Peyer's patch (tissue), 4 donors: ENCODE measurements around the gene REEP2.
A peak's percentile ranks its signal among the peaks of the same experiment; 100 is the strongest.
"Not testable (repeated sequence)": the region's sequence is repeated elsewhere in the genome, so short reads cannot be mapped to it uniquely, and the experiment has no call there.

Source experiments
- POLR2A ChIP-seq, 2 donors: fragments of 450-650 bp; IDR thresholded peaks; one replicate each; pipeline ENCODE4 v1.5.1; 2017; ENCODE audit warnings: antibody characterized with exemption in 2 of 2, mild to moderate bottlenecking in 2 of 2, moderate library complexity in 2 of 2
- TF ChIP-seq, protein P1 (sequence below), 6 experiments: fragments of 450-650 bp in 4 of 6; fragments of 200-600 bp in 2 of 6; sonication (generic) in 1 of 6; IDR thresholded peaks; one replicate each; pipeline ENCODE4 v1.5.1; 2017 to 2019; ENCODE audit warnings: antibody characterized with exemption in 6 of 6, mild to moderate bottlenecking in 3 of 6, moderate library complexity in 1 of 6

DNA sequence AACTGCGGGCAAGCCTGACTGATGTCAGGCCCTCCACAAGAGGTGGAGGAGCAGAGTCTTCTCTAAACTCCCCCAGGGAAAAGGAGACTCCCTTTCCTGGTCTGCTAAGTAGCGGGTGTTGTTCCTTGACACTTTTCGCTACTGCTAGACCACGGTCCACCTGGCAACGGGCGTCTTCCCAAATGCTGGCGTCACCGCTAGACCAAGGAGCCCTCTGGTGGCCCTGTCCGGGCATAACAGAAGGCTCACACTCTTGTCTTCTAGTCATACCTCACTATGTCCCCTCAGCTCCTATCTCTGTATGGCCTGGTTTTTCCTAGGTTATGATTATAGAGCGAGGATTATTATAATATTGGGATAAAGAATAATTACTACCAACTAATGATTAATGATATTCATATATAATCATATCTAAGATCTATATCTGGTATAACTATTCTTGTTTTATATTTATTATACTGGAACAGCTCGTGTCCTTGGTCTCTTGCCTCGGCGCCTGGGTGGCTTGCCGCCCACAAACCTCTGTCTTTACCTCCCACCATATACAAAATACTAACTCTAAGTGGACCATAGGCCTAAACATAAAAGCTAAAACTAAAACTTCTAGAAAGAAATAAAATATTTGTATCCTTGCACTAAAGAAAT is 27.7 kb upstream of the REEP2 start:
- TF ChIP-seq, protein P1, sequence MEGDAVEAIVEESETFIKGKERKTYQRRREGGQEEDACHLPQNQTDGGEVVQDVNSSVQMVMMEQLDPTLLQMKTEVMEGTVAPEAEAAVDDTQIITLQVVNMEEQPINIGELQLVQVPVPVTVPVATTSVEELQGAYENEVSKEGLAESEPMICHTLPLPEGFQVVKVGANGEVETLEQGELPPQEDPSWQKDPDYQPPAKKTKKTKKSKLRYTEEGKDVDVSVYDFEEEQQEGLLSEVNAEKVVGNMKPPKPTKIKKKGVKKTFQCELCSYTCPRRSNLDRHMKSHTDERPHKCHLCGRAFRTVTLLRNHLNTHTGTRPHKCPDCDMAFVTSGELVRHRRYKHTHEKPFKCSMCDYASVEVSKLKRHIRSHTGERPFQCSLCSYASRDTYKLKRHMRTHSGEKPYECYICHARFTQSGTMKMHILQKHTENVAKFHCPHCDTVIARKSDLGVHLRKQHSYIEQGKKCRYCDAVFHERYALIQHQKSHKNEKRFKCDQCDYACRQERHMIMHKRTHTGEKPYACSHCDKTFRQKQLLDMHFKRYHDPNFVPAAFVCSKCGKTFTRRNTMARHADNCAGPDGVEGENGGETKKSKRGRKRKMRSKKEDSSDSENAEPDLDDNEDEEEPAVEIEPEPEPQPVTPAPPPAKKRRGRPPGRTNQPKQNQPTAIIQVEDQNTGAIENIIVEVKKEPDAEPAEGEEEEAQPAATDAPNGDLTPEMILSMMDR (IDR thresholded peaks at IDR 0.05): peak in 4 of 6 experiments; percentile 39 to 52 (median 44)
- TF ChIP-seq POLR2A (IDR thresholded peaks at IDR 0.05): not testable (repeated sequence)
